Upper lobe of left lung (tissue), 6 donors: Measurements from ENCODE around the gene DGKQ. TPM values are rescaled to one million over a fixed set of nuclear protein-coding genes. Genes with fewer than 3 reads are reported as not detected.
A peak's percentile ranks its signal among the peaks of the same experiment; 100 is the strongest.

Experiments used
- ATAC-seq, 2 donors: fragments of 200-7000 bp; cut with Tn5 transposase; one replicate each; pipeline ENCODE4 v1.9.1; 2022; ENCODE audit warnings: mild to moderate bottlenecking in 2 of 2, moderate library complexity in 2 of 2; ENCODE audit not compliant: low FRiP score in 2 of 2
- DNase-seq, 2 donors: peaks; one replicate each; pipeline ENCODE4 v3.0.0-alpha.2; 2019 to 2020
- H3K27ac ChIP-seq, 4 donors: fragments of 200-600 bp; sonication (generic); one replicate each; pipeline ENCODE4 v1.5.1; 2016 to 2019
- H3K27me3 ChIP-seq, 4 donors: fragments of 200-600 bp; sonication (generic); one replicate each; pipeline ENCODE4 v1.5.1; 2017 to 2019
- H3K36me3 ChIP-seq, 4 donors: fragments of 200-600 bp; sonication (generic); one replicate each; pipeline ENCODE4 v1.5.1; 2016 to 2019
- H3K4me1 ChIP-seq, 4 donors: fragments of 200-600 bp; sonication (generic); one replicate each; pipeline ENCODE4 v1.5.1; 2018 to 2019
- H3K4me3 ChIP-seq, 4 donors: fragments of 200-600 bp; sonication (generic); one replicate each; pipeline ENCODE4 v1.5.1; 2017 to 2019; ENCODE audit warnings: mild to moderate bottlenecking in 2 of 4, moderate library complexity in 1 of 4
- H3K9me3 ChIP-seq, 4 donors: fragments of 200-600 bp; sonication (generic); one replicate each; pipeline ENCODE4 v1.5.1; 2018 to 2019
- CTCF ChIP-seq, 6 experiments: fragments of 450-650 bp in 4 of 6; fragments of 200-600 bp in 2 of 6; sonication (generic) in 2 of 6; IDR thresholded peaks; one replicate each; pipeline ENCODE4 v1.5.1; 2016 to 2019; ENCODE audit warnings: antibody characterized with exemption in 6 of 6
- EP300 ChIP-seq, 4 donors: sonication (generic); formaldehyde crosslinking; IDR thresholded peaks; one replicate each; pipeline ENCODE4 v1.5.1; 2017; ENCODE audit warnings: antibody characterized with exemption in 4 of 4, control low read depth in 2 of 4
- POLR2A ChIP-seq, 4 donors: fragments of 450-650 bp; IDR thresholded peaks; one replicate each; pipeline ENCODE4 v1.5.1; 2016 to 2017; ENCODE audit warnings: antibody characterized with exemption in 4 of 4, mild to moderate bottlenecking in 2 of 4
- POLR2AphosphoS5 ChIP-seq, 2 donors: sonication (generic); formaldehyde crosslinking; IDR thresholded peaks; one replicate each; pipeline ENCODE4 v1.5.1; 2017; ENCODE audit warnings: antibody characterized with exemption in 2 of 2
- WGBS, 2 donors: methylation state at CpG; one replicate each; pipeline ENCODE4 v1.1.5; 2017 to 2018; 5-methylcytosine and 5-hydroxymethylcytosine counted together
- total RNA-seq, 6 donors: library from RNA; depleted of rRNA in 4 of 6; stranded (reverse); fragments of >200 nt in 4 of 6; gene quantifications; one replicate each; pipeline versions ENCODE4 v1.1.0 to v1.2.1, GENCODE V29; 2016 to 2021
- donor health status: DM: no; HTN: no; CAD: no; lungs with moderate emphysema.
- donor health status: DM: no; HTN: yes; CAD: no; lungs with severe emphysema.

Gene DGKQ
- total RNA-seq, 6 donors from 2014 or later: 10.7 to 36.7 (median 17.5) TPM

GRCh38 chr4:1012034-1012739, 38.8 kb upstream of the DGKQ start:
- Histone ChIP-seq H3K9me3 (no peaks in the 10 kb centered on the region), H3K27me3 (peaks cover 0 to 6% (median 2%) of the 10 kb centered on the region in 4 donors), H3K4me3 (peak overlapping the region; percentile 47 to 80 (median 62)), H3K36me3 (no peaks in the 10 kb centered on the region), H3K4me1 (peaks cover 26 to 43% (median 30%) of the 10 kb centered on the region in 4 donors), H3K27ac (peak overlapping the region in 1 of 4 donors; percentile 53)
- 0% methylated on average over 14 to 31 of the region's 69 CpGs for WGBS, 2 donors
- ATAC-seq (no peak), DNase-seq (peak; percentile 43 to 93)
- TF ChIP-seq CTCF (IDR thresholded peaks at IDR 0.05) (no peak), EP300 (IDR thresholded peaks at IDR 0.05) (no peak), POLR2AphosphoS5 (IDR thresholded peaks at IDR 0.05) (no peak), POLR2A (IDR thresholded peaks at IDR 0.05) (no peak)

GRCh38 chr4:1011666-1012033, 38.3 kb upstream of the DGKQ start:
- no peaks in the 10 kb centered on the region for H3K36me3 ChIP-seq
- TF ChIP-seq POLR2A (IDR thresholded peaks at IDR 0.05) (no peak), EP300 (IDR thresholded peaks at IDR 0.05) (no peak), POLR2AphosphoS5 (IDR thresholded peaks at IDR 0.05) (no peak), CTCF (IDR thresholded peaks at IDR 0.05) (no peak)
- H3K9me3 ChIP-seq: no peaks in the 10 kb centered on the region
- peak overlapping the region in 3 of 4 donors; percentile 47 to 91 (median 80) for H3K4me3 ChIP-seq
- DNase-seq (no peak), ATAC-seq (no peak)
- no CpG with 5 or more reads among the region's 69 CpGs for WGBS, 2 donors
- H3K27me3 ChIP-seq: peaks cover 0 to 6% (median 2%) of the 10 kb centered on the region in 4 donors
- H3K27ac ChIP-seq: peak overlapping the region in 1 of 4 donors; percentile 53
- peaks cover 26 to 43% (median 30%) of the 10 kb centered on the region in 4 donors for H3K4me1 ChIP-seq

- H3K9me3 ChIP-seq: no peaks in the 10 kb centered on the region
- no peaks in the 10 kb centered on the region for H3K36me3 ChIP-seq
- peaks cover 0 to 6% (median 2%) of the 10 kb centered on the region in 4 donors for H3K27me3 ChIP-seq
- H3K27ac ChIP-seq: peak within 1 kb of the TSS; percentile 66 to 79 (median 74)
- TF ChIP-seq POLR2AphosphoS5 (IDR thresholded peaks at IDR 0.05): peak in 1 of 2 donors; percentile 7
- TF ChIP-seq CTCF (IDR thresholded peaks at IDR 0.05): no peak
- no peak for TF ChIP-seq EP300 (IDR thresholded peaks at IDR 0.05)
- peak in 2 of 4 donors; percentile 22 to 27 for TF ChIP-seq POLR2A (IDR thresholded peaks at IDR 0.05)
- peak; percentile 89 to 99 for DNase-seq
- peak; percentile 76 to 81 for ATAC-seq
- WGBS, 2 donors: 0% methylated on average over 7 of the region's 89 CpGs; no CpG with 5 or more reads in 1 of the 2 donors
- peak within 1 kb of the TSS; percentile 47 to 91 (median 70) for H3K4me3 ChIP-seq
- peaks cover 26 to 43% (median 30%) of the 10 kb centered on the region in 4 donors for H3K4me1 ChIP-seq
Observed at GRCh38 chr4:1011022-1011665, 37.8 kb upstream of the DGKQ start, which contains the start of gene FGFRL1. Gene FGFRL1 (plus strand): TSS chr4:1011626. CDS start chr4:1012486, 860 bp downstream.

GRCh38 chr4:1010395-1011021, 37.1 kb upstream of the DGKQ start:
- TF ChIP-seq CTCF (IDR thresholded peaks at IDR 0.05) (no peak), POLR2AphosphoS5 (IDR thresholded peaks at IDR 0.05) (peak; percentile 50 to 51)
- H3K36me3 ChIP-seq: no peaks in the 10 kb centered on the region
- H3K27ac ChIP-seq: peak overlapping the region; percentile 66 to 79 (median 74)
- no peaks in the 10 kb centered on the region for H3K9me3 ChIP-seq
- peak; percentile 77 to 84 for ATAC-seq
- peaks cover 26 to 43% (median 30%) of the 10 kb centered on the region in 4 donors for H3K4me1 ChIP-seq
- H3K4me3 ChIP-seq: peak overlapping the region; percentile 47 to 91 (median 80)
- WGBS, 2 donors: 0% methylated on average over 28 of the region's 36 CpGs; no CpG with 5 or more reads in 1 of the 2 donors
- DNase-seq: peak; percentile 80 to 91
- H3K27me3 ChIP-seq: peaks cover 0 to 6% (median 2%) of the 10 kb centered on the region in 4 donors
